GM12874 (cell line): ENCODE results near the gene UBE3D.

Experiments
- TF ChIP-seq, protein P1 (sequence below): IDR thresholded peaks from 2 replicates; pipeline ENCODE4 v1.5.1; 2011; ENCODE audit warnings: low read depth, mild to moderate bottlenecking, control low read depth, low read length, moderate library complexity; ENCODE audit not compliant: insufficient read depth

The UBE3D gene

DNA sequence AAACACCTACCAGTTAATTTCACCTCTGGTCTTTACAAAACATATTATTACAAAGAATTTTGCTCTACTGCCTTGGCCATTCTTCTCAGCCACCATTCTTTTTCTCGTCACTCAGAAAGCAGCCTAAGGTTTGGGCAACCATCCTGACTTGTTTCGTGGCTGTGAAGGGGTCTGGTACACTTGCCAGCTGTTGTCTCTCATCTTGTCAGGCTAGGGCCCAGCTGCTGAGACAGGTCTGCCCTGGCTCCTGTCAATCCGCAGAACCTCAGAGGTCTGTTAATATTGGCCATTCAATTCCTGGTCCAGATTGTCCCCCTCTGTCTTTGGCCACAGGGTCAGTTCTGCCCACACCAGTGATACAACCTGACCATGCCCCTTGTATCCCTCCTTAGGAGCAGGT lies 197.7 kb downstream of the UBE3D start:
- TF ChIP-seq, protein P1, sequence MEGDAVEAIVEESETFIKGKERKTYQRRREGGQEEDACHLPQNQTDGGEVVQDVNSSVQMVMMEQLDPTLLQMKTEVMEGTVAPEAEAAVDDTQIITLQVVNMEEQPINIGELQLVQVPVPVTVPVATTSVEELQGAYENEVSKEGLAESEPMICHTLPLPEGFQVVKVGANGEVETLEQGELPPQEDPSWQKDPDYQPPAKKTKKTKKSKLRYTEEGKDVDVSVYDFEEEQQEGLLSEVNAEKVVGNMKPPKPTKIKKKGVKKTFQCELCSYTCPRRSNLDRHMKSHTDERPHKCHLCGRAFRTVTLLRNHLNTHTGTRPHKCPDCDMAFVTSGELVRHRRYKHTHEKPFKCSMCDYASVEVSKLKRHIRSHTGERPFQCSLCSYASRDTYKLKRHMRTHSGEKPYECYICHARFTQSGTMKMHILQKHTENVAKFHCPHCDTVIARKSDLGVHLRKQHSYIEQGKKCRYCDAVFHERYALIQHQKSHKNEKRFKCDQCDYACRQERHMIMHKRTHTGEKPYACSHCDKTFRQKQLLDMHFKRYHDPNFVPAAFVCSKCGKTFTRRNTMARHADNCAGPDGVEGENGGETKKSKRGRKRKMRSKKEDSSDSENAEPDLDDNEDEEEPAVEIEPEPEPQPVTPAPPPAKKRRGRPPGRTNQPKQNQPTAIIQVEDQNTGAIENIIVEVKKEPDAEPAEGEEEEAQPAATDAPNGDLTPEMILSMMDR: no peak

DNA sequence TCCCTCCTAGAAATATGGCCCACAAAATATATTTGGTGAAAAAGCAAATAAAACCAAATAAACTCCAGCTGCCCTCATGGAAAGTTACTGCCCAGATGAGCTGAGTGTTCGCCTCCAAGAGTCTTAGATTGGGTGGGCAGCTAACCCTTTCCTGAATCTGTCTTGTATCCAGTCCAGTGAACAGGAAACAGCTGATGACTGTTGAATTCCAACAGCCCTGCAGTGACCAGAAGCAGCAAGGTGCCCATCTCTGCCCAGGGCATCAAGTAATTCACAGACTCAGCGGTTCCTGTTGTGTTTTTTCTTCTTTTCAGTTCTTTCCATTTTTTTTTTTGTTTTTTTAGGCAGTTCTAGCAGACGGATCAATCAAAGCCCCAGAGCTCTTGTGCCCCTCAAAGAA lies 199.2 kb downstream of the UBE3D start:
- TF ChIP-seq, protein P1: no peak

DNA sequence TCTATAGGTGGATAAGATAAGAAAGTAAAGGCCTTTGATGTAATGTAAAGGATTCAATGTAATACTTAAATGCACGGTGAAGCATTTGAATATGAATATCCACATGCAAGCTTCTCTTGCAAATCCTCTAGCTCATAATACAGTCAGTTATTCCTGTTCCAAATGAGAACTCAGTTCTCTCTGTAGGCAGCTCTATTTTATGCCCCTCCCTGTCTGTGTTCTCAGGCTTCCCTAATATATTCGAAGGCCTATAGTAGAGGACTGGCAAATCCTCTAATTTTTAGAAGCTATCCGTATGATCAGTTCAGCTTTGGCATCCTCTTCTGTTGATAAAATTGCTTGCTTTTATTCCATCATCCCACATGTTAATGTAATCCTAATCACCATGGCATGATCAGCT lies 200.2 kb downstream of the UBE3D start:
- TF ChIP-seq, protein P1: no peak

DNA sequence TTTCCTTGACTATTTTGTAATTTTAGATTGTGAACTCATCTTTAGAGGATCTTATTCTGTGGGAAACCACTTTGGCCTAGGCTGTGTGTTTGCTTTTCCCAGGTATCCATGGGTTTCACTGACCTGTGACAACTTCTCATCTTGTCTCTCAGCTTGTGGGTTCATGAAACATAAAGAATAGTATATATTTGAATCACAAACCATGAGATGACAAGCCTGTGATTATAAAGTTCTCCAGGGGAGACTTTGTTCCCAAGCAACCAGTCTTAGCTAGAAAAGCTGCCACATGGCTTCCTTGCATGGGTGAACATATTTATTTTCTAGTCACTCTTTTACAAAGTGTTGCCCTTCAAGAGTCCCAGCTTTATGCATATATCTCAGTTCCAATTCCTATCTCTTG lies 201.9 kb downstream of the UBE3D start:
- TF ChIP-seq, protein P1: no peak

DNA sequence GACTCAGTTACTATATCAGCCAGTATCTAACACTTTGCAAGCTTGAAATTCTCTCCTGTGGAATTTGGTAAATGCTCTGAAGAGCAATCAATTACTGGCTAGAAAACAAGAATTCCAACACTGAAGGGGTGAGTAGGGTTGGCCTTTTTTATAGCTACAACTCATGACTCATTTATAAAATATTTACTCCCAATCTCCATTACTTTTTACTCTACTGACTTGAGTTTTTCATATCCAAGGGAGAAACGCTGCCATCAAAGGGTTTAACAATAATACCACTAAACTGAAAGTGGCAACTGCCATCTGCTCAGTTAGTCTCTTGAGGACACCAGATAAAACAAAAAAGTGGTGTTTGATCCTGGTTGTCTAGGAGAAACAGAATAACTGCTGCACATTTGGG lies 203.1 kb downstream of the UBE3D start:
- TF ChIP-seq, protein P1: no peak

DNA sequence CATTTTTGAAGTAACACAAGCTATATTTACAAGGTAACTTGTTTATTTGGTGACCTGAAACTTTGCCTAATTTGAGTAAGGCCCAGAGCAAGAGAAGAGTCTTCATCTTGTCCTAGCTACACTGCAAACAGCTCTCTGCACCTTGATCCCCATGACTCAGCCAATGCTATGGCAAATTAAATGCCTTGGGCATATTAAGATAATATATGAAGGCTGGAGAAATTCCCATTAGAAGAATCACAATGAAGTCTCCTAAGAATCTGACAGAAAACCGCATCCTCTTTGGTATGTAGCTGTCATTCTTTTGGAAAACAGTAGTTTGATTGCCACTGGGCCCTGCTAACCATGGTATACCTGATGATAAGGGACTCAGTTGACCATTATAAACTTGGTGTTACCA lies 204.5 kb downstream of the UBE3D start:
- TF ChIP-seq, protein P1: no peak

DNA sequence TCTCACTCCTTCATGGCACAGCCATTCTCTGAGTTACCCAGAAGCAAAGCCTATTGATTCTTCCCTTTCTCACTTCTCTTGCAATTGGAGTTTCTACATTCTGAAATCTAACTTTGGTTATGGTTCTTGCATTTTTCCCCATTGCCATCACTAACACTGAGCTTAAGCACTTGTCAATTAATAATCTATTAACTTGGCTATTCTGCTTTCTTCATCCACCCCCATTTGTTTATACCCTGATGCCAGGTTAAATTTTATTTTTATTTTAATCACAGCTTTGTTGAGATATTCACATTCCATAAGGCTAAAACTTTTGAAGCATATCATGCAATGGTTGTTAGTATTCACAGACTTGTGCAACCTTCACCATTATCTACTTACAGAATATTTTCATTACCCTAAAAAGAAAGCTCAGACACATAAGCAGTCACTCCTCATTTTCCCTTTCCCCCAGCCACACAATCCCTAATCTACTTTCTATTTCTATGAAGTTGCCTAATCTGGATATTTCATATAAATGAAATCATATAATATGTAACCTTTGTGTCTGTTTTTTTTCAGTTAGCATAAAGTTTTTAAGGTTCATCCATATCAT lies 222.3 kb downstream of the UBE3D start:
- TF ChIP-seq, protein P1: no peak
